GM12872 (cell line): Measurements from ENCODE around the gene MPL.

Source experiments
- TF ChIP-seq, protein P1 (sequence below): IDR thresholded peaks from 3 replicates; pipeline ENCODE4 v1.5.1; 2011; ENCODE audit warnings: low read depth, mild to moderate bottlenecking, low read length, moderate library complexity; ENCODE audit not compliant: insufficient read depth

Gene MPL

DNA sequence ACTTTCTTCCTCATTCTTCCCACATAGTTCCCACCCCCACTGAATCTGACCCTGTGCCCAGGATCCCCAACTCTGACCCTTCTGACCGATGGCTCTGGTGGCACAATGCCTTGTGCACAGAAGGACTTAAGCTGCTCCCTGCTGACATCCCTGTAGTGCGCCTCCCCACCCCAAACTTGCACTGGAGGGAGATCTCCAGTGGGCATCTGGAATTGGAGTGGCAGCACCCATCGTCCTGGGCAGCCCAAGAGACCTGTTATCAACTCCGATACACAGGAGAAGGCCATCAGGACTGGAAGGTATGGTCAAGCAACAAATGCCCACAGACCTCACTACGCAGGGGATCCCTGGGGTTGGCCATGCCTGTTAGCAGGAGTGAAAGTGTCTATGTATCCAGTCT lies 9.0 kb downstream of the MPL start:
- TF ChIP-seq, protein P1, sequence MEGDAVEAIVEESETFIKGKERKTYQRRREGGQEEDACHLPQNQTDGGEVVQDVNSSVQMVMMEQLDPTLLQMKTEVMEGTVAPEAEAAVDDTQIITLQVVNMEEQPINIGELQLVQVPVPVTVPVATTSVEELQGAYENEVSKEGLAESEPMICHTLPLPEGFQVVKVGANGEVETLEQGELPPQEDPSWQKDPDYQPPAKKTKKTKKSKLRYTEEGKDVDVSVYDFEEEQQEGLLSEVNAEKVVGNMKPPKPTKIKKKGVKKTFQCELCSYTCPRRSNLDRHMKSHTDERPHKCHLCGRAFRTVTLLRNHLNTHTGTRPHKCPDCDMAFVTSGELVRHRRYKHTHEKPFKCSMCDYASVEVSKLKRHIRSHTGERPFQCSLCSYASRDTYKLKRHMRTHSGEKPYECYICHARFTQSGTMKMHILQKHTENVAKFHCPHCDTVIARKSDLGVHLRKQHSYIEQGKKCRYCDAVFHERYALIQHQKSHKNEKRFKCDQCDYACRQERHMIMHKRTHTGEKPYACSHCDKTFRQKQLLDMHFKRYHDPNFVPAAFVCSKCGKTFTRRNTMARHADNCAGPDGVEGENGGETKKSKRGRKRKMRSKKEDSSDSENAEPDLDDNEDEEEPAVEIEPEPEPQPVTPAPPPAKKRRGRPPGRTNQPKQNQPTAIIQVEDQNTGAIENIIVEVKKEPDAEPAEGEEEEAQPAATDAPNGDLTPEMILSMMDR: no peak

DNA sequence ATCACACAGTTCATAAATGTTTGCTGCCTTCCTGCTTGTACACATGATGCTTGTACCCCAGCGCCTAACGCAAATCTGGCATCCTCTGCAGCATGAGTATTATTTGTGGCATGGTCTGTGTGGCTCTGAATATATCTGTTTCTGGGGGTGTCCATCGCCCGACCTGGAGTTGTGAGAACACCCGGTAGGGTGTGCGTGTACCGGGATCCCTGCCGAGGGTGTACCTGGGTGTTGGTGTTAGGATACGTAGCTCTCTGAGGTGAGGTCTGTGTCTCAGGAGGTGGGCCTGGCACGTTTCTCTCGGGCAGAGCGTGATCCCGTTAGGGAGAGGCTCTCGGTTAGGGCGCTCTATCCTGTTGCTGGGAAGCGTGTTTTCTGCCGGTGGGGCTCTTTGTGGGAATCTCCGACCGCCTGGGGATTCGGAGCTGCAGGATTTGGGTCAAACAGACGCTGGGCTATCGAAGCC lies 10.8 kb downstream of the MPL start:
- TF ChIP-seq, protein P1: no peak

DNA sequence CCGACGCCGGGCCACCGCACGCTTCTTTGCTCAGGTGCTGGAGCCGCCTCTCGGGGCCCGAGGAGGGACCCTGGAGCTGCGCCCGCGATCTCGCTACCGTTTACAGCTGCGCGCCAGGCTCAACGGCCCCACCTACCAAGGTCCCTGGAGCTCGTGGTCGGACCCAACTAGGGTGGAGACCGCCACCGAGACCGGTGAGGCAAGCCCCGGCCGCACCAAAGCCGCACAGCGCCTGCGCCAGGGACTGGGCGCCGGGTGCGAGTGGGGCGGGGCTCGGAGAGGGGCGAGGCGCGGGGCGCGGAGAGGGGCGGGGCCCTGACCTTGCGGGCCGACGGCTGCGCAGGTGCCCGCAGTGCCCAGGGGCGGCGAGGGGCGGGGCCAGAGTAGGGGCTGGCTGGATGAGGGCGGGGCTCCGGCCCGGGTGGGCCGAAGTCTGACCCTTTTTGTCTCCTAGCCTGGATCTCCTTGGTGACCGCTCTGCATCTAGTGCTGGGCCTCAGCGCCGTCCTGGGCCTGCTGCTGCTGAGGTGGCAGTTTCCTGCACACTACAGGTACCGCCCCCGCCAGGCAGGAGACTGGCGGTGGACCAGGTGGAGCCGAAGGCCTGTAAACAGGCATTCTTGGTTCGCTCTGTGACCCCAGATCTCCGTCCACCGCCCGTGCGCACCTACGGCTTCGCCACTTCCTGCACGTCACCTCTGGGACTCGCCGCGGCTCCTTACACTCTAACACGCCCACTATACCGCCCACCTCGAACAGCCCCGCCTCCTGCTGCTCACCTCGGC lies 11.4 kb downstream of the MPL start:
- TF ChIP-seq, protein P1: no peak

DNA sequence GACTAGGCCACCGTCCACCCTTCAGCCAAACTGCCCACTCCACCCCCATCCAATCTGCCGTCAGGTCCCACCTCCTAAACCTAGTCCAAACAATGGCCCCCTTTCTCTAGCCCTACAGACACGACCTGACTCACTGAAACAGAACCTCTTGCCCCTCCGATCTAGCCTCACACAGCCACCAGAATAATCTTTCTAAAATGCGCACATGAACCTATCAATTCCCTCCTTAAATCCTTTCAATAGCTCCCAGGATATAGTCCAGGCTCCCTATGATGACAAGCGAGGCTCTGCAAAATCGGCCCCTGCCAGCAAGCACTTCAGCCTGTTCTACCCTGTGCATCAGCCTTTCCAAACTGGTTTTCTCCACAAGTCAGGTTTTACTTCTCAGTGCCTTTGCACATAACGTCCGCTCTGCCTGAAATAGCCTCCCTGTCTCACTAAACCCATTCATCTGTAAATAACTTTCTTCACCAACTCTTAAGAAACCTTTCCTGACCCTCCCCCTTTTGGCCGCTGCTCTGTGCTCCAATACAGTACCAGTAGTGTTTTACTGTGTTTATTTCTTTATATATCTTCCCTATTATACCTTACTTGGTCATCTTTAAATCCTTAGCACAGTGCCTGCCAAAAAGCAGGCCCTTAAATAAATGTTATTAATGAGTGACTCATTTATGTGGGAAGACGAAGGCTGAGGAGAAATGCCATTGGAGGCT lies 12.1 kb downstream of the MPL start:
- TF ChIP-seq, protein P1: no peak

DNA sequence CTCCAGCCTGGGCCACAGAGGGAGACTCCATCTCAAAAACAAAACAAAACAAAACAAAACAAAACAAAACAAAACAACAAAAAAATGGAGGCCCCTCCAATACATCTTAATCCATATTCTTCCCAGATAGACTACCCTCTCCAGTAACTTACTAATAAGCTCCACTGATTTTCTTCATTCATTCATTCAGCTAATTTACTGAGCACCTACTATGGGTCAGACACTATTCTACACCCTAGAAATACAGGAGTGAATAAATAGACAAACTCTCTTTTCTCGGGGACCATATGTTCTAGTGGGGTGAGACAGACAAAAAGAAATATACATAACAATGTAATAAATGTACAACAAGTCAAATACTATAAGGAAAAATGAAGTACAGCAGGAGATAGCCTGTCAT lies 13.4 kb downstream of the MPL start:
- TF ChIP-seq, protein P1: no peak

DNA sequence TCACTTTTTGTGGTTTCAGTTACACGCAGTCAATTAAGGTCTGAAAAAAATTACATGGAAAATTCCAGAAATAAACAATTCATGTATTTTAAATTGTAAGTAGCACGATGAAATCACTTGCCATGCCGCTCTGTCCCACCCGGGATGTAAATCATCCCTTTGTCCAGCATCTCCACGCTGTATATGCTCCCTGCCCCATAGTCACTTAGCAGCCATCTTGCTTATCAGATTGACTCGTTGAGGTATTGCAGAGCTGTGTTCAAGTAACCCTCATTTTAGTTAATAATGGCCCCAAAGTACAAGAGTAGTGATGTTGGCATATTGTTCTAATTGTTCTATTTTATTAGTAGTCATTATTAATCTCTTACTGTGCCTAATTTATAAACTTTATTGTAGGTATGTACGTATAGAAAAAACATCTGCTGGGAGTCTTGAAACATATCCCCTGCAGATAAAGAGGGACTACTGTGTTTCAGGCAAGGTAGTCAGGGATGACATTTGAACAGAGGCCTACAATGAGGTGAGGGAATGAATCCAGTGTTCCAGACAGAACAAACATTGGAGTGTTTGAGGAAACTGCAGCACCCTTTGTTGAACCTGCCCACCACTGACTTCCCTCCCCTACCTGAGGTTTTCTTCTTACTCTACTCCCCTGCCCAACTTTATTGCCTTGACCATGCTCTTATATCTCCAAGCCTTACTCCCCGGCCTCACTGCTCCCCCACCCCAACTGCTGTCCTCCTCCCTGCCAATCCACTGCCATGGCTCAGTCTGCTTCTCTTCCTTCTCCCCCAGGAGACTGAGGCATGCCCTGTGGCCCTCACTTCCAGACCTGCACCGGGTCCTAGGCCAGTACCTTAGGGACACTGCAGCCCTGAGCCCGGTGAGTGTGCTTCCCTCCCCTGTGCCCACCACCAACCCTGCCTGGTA lies 14.1 kb downstream of the MPL start:
- TF ChIP-seq, protein P1: no peak

DNA sequence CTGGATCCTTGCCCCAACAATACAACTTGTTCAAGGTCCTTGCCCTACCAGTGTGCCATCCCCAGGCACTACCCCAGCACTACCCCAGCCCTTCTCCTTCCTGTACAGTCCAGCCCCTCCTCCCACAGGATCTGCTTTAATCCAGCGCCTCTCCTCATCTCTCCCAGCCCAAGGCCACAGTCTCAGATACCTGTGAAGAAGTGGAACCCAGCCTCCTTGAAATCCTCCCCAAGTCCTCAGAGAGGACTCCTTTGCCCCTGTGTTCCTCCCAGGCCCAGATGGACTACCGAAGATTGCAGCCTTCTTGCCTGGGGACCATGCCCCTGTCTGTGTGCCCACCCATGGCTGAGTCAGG lies 14.7 kb downstream of the MPL start:
- TF ChIP-seq, protein P1: no peak
